B cell (primary cell): Measurements from ENCODE around the gene TTC1.

ENCODE experiments used
- CTCF ChIP-seq: fragments of 200-600 bp; IDR thresholded peaks from one replicate; pipeline ENCODE4 v1.8.0; 2022; ENCODE audit warnings: antibody characterized with exemption, mild to moderate bottlenecking
- EZH2 ChIP-seq: IDR thresholded peaks from 2 replicates; pipeline ENCODE4 v1.6.1; 2012; ENCODE audit warnings: borderline replicate concordance, low read depth, mild to moderate bottlenecking, moderate library complexity, low read length; ENCODE audit not compliant: insufficient read depth, poor library complexity, severe bottlenecking

- no peak for TF ChIP-seq CTCF
- no peak for TF ChIP-seq EZH2
These were observed 70.8 kb downstream of the TTC1 start for GRCh38 chr5:160079753-160080152.
